Activated CD4-positive, alpha-beta T cell treated with anti-CD3 and anti-CD28 coated beads, Interleukin-2, amount 10 ng/mL, durations not matched to agents 24 days and 14 days (primary cell): Measurements from ENCODE around the gene CDKAL1. TPM values are rescaled to one million over a fixed set of nuclear protein-coding genes. Genes with fewer than 3 reads are reported as not detected.
"Not testable (repeated sequence)": the region's sequence is repeated elsewhere in the genome, so short reads cannot be mapped to it uniquely, and the experiment has no call there.

Source experiments
- DNase-seq: peaks from one replicate; pipeline ENCODE4 v3.0.0; 2022
- H3K27ac Mint-ChIP-seq: one replicate; pipeline ENCODE4 v1.8.0; 2022; ENCODE audit warnings: mild to moderate bottlenecking, mixed read lengths
- H3K27me3 Mint-ChIP-seq: one replicate; pipeline ENCODE4 v1.8.0; 2022; ENCODE audit warnings: mixed read lengths
- H3K36me3 Mint-ChIP-seq: one replicate; pipeline ENCODE4 v1.8.0; 2022; ENCODE audit warnings: low read depth, mild to moderate bottlenecking, mixed read lengths
- H3K4me1 Mint-ChIP-seq: one replicate; pipeline ENCODE4 v1.8.0; 2021; ENCODE audit warnings: mixed read lengths
- H3K4me3 Mint-ChIP-seq: one replicate; pipeline ENCODE4 v1.8.0; 2022; ENCODE audit warnings: mild to moderate bottlenecking, moderate library complexity, mixed read lengths
- H3K9me3 Mint-ChIP-seq: one replicate; pipeline ENCODE4 v1.8.0; 2021; ENCODE audit warnings: mixed read lengths
- intact Hi-C: fragments of 100-400 bp; cut with micrococcal nuclease; formaldehyde crosslinking; loops from one replicate; pipeline ENCODE4 v1.15.1; 2023
- total RNA-seq: library from RNA; stranded (reverse); gene quantifications from 2 replicates; pipeline ENCODE4 v1.2.3, GENCODE V29; 2022

Gene CDKAL1
- total RNA-seq, 1 donor from 2014 or later: 29.1 TPM

DNA sequence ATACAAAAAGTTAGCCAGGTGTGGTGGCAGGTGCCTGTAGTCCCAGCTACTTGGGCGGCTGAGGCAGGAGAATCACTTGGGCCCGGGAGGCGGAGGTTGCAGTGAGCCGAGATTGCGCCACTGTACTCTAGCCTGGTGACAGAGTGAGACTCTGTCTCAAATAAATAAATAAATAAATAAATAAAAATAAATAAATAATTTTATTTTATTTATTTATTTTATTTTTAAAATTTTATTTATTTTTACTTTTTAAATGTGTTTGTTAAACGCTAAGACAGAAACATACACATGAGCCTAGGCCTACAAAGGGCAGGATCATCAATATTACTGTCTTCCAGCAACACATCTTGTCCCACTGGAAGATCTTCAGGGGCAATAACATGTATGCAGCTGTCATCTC, 111.3 kb downstream of the CDKAL1 start:
- H3K27ac Mint-ChIP-seq, H3K9me3 Mint-ChIP-seq, intact Hi-C loops, H3K36me3 Mint-ChIP-seq, H3K4me1 Mint-ChIP-seq, DNase-seq, H3K27me3 Mint-ChIP-seq, H3K4me3 Mint-ChIP-seq: not testable (repeated sequence)

GRCh38 chr6:20647585-20647984, 113.3 kb downstream of the CDKAL1 start:
- Mint-ChIP-seq H3K27ac (no peak overlapping the region), H3K27me3 (no peaks in the 10 kb centered on the region), H3K9me3 (peaks cover 3% of the 10 kb centered on the region), H3K36me3 (peaks cover 16% of the 10 kb centered on the region), H3K4me1 (peaks cover 16% of the 10 kb centered on the region), H3K4me3 (no peak overlapping the region)
- intact Hi-C loops: no loop called here
- no peak for DNase-seq

- H3K9me3 Mint-ChIP-seq, intact Hi-C loops, H3K27ac Mint-ChIP-seq, H3K4me3 Mint-ChIP-seq, DNase-seq, H3K27me3 Mint-ChIP-seq: not testable (repeated sequence)
- Mint-ChIP-seq H3K4me1 (peaks cover 15% of the 10 kb centered on the region), H3K36me3 (peaks cover 22% of the 10 kb centered on the region)
These were observed 115.6 kb downstream of the CDKAL1 start for GRCh38 chr6:20649696-20650470.

GRCh38 chr6:20652299-20653084, 118.2 kb downstream of the CDKAL1 start:
- H3K4me3 Mint-ChIP-seq: no peak overlapping the region
- intact Hi-C loops: no loop called here
- no peaks in the 10 kb centered on the region for H3K27me3 Mint-ChIP-seq
- peaks cover 7% of the 10 kb centered on the region for H3K9me3 Mint-ChIP-seq
- no peak for DNase-seq
- no peak overlapping the region for H3K27ac Mint-ChIP-seq
- peaks cover 28% of the 10 kb centered on the region for H3K36me3 Mint-ChIP-seq
- peaks cover 14% of the 10 kb centered on the region for H3K4me1 Mint-ChIP-seq

DNA sequence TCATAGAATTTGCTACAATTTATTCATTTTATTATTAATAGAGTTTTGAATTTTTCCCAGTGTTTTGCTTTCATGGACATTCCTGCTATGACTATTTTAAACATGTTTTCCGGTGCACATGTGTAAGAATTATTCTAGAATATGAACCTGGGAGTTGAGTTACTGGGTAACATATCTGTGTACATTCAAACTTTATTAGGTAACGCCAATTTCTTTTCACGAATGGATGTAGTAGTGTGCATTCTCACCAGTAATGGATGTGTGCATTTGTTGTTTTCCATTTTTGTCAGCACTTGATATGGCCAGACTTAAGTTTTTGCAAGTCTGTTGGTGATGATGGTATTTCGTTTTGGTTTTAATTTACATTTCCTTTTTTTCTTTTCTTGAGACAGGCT, 118.8 kb downstream of the CDKAL1 start:
- Mint-ChIP-seq H3K4me3 (no peak overlapping the region), H3K9me3 (peaks cover 7% of the 10 kb centered on the region)
- intact Hi-C loops: no loop called here

DNA sequence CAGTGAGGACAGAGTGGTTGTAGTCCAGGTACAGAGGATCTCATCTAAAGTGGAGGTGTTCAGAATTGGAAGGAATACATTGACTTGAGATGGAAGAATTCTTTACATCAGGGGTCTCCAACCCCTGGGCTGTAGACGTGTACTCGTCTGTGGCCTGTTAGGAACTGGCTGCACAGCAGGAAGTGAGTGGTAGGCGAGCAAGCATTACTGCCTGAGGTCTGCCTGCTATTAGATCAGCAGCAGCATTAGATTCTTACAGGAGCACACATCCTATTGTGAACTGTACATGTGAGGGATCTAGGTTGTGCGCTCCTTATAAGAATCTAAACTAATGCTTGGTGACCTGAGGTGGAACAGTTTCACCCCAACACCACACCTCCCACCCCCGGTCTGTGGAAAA, 121.1 kb downstream of the CDKAL1 start:
- no peak for DNase-seq
- Mint-ChIP-seq H3K9me3 (peaks cover 3% of the 10 kb centered on the region), H3K4me3 (no peak overlapping the region), H3K4me1 (peaks cover 13% of the 10 kb centered on the region), H3K36me3 (peaks cover 28% of the 10 kb centered on the region), H3K27ac (no peak overlapping the region), H3K27me3 (no peaks in the 10 kb centered on the region)
- intact Hi-C loops: no loop called here

More for the DNA sequence above, 118.8 kb downstream of the CDKAL1 start:
- no peak for DNase-seq
- Mint-ChIP-seq H3K27ac (no peak overlapping the region), H3K36me3 (peaks cover 28% of the 10 kb centered on the region), H3K27me3 (no peaks in the 10 kb centered on the region), H3K4me1 (peaks cover 13% of the 10 kb centered on the region)

DNA sequence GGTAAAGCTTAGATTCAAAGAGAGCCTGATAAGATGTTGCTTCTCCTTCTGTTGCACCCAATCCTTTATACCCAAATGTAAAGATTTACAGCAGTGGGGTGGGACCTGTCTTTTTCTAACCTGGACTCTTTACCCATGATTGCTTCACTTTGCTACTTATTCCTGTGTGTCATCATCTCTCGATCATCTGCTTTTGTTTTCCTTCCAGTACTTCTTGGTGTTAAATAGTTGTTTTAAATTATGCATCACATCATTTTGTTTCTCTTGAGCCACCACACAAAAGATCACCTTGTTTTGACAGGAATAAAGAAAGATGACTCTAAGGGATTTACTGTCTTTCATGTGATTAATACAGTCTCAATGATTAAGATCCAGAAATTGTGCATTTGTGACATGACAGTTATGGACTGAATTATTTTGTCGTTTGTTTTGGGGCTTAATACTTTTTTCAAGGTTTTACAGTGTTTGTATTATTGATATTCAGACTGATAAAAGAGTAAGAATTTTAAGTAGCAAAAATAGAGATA, 123.1 kb downstream of the CDKAL1 start:
- peaks cover 19% of the 10 kb centered on the region for H3K36me3 Mint-ChIP-seq
- no peak overlapping the region for H3K27ac Mint-ChIP-seq
- peaks cover 3% of the 10 kb centered on the region for H3K9me3 Mint-ChIP-seq
- H3K4me1 Mint-ChIP-seq: peaks cover 3% of the 10 kb centered on the region
- intact Hi-C loops: no loop called here
- H3K4me3 Mint-ChIP-seq: no peak overlapping the region
- no peaks in the 10 kb centered on the region for H3K27me3 Mint-ChIP-seq
- no peak for DNase-seq

DNA sequence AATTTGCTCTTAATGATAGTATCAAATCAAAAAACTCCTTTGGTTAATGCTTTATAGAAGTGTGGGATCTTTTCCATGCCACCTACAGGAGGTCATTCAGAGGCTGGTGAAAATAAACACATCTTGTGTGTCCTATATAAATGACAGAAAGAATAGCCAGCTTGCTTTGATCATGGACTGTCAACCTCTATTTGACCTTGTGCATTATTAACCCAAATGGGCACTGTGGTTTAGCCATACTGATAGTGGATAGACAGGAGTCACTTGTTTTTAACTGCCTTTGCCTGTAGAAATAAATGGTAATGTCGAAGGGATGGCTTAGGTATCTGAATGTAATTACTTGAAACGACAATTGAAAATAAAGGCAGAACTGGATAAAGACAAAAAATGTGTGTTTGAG, 123.8 kb downstream of the CDKAL1 start:
- peaks cover 3% of the 10 kb centered on the region for H3K9me3 Mint-ChIP-seq
- DNase-seq: no peak
- H3K27ac Mint-ChIP-seq: no peak overlapping the region
- intact Hi-C loops: no loop called here
- peaks cover 17% of the 10 kb centered on the region for H3K36me3 Mint-ChIP-seq
- peaks cover 2% of the 10 kb centered on the region for H3K4me1 Mint-ChIP-seq
- H3K4me3 Mint-ChIP-seq: no peak overlapping the region
- H3K27me3 Mint-ChIP-seq: no peaks in the 10 kb centered on the region

DNA sequence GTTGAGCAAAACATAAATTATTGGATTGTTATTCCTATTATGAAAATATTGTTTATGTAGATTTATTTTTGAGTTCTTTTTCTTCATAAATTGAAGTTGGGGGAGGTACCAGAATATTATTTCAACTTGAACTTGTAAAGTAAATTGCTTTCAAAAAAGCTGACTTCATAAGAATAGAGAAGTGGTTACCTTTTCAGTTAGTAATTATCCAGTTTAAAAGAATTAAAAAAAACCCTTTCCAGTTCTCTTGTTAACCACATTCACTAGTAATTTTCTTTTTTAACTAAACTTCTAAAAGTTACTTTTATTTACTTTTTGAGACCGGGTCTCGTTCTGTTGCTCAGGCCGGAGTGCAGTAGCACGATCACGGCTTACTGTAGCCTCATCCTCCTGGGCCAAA, 124.3 kb downstream of the CDKAL1 start:
- Mint-ChIP-seq H3K4me1 (peaks cover 2% of the 10 kb centered on the region), H3K4me3 (no peak overlapping the region), H3K36me3 (peaks cover 14% of the 10 kb centered on the region), H3K9me3 (peaks cover 3% of the 10 kb centered on the region), H3K27me3 (no peaks in the 10 kb centered on the region), H3K27ac (no peak overlapping the region)
- DNase-seq: no peak
- intact Hi-C loops: no loop called here

DNA sequence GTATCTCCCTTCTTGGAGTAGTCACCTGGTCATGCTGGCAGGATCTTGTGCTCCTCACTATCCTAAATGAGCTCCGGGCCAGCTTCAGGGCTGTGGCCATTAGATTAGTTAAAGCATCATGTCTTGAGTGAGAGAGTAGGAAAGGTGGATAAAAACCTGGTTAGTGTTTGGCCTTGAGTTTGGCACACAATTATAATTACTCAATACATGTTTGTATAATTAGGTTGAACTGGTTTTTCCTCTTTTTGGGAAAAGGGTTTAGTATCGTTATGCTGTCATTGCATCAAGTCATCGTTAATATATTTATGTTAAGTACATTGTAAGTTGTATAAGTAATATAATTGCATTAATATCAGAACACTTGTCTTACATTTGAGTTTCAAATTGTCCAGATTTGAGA, 126.3 kb downstream of the CDKAL1 start:
- intact Hi-C loops: no loop called here
- Mint-ChIP-seq H3K4me1 (no peaks in the 10 kb centered on the region), H3K27ac (no peak overlapping the region), H3K9me3 (peaks cover 3% of the 10 kb centered on the region), H3K27me3 (no peaks in the 10 kb centered on the region), H3K36me3 (peaks cover 8% of the 10 kb centered on the region), H3K4me3 (no peak overlapping the region)
- no peak for DNase-seq

DNA sequence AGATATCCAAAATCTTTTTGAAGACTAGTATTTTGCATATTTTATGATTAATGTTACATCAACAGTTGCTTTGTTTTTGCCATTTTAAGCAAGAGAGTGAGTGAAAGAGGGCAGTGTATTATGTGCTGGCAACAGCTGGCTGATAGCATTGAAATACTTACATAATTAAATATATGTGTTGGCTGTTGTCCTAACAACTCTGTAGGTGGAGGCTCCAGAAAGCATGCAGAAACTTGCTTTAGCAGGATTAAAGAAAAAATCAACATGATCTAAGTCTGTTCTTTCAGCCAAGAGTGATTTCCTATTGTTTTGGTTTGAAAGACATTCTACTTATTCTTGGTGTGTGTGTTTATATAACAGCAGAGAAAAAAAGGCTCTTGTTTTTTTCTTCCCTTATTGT, 127.5 kb downstream of the CDKAL1 start:
- intact Hi-C loops: no loop called here
- Mint-ChIP-seq H3K27ac (no peak overlapping the region), H3K27me3 (no peaks in the 10 kb centered on the region), H3K4me1 (no peaks in the 10 kb centered on the region), H3K4me3 (no peak overlapping the region), H3K36me3 (peaks cover 5% of the 10 kb centered on the region), H3K9me3 (no peaks in the 10 kb centered on the region)
- no peak for DNase-seq

DNA sequence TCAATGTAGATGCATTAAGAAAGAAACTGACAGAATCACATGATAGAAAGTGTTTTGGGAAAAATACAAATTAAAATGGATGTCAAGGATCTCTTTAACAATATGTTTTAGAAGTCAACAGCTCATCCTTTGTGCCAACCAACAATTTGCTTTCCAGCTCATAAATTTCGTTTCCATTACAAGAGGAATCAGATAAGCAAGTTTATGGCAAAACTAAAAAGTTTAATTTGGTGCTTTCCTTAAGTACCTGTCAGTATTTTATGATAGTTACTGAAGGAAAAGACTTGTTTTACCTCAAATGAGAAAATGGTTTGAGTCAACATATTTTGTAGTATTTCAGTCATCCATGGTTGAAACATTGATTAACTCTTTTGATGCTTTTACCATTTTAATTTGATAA, 130.0 kb downstream of the CDKAL1 start:
- H3K27me3 Mint-ChIP-seq: no peaks in the 10 kb centered on the region
- DNase-seq: no peak
- intact Hi-C loops: no loop called here
- H3K9me3 Mint-ChIP-seq: no peaks in the 10 kb centered on the region
- H3K4me1 Mint-ChIP-seq: peaks cover under 1% of the 10 kb centered on the region
- H3K27ac Mint-ChIP-seq: no peak overlapping the region
- peaks cover 5% of the 10 kb centered on the region for H3K36me3 Mint-ChIP-seq
- H3K4me3 Mint-ChIP-seq: no peak overlapping the region

DNA sequence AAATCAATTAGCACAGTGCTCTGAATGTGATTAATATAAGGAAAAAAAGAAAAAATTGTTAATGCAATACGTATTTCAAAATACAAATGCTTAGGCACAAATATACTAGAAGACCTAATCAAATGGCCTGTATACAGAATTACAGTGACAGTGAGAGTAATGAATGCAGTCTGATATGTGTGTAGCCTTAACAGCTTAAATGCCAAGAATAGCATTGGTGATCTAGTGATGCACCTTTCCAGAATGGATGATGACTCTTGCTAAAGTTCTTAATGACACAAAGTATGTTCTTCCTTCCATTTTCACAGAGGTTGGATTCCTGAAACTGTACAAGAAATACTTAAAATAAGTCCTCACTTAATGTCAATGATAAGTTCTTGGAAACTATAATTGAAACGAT, 131.0 kb downstream of the CDKAL1 start:
- H3K9me3 Mint-ChIP-seq: no peaks in the 10 kb centered on the region
- no peak overlapping the region for H3K27ac Mint-ChIP-seq
- H3K36me3 Mint-ChIP-seq: no peaks in the 10 kb centered on the region
- H3K4me3 Mint-ChIP-seq: no peak overlapping the region
- intact Hi-C loops: no loop called here
- peaks cover 4% of the 10 kb centered on the region for H3K4me1 Mint-ChIP-seq
- DNase-seq: no peak
- no peaks in the 10 kb centered on the region for H3K27me3 Mint-ChIP-seq

DNA sequence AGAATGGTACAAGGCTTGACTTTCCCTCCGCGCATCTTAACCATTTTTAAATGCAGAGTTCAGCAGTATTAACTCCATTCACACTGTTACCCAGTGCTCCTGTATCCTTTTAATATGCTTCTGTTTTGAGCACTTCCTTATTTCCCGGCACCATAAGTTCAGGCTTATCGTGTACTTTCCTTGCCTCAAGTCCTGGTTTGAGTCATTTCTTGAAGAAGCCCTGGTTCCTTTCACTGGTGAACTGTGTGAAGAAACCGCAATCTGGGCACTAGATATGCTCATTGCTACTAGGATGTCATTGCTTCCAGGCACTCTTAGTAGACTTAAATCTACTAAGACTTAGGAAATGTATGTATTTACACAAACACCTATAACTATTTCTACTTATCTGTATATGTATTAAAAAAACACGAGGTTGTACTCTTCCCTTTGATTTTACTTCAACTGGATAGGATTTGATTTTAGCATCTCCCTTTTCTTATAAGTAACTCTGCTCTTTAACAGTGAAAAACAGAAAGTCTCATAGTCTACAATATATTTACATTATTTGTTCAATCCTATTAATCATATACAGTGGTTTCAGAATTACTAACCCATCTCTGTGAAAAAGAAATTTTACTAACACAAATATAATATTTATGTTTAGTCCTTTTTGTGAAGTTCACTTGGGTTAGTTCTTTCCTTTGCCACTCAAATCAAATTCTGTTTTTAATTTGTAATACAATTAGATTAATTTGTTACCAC, 135.5 kb downstream of the CDKAL1 start:
- Mint-ChIP-seq H3K4me1 (peaks cover 7% of the 10 kb centered on the region), H3K36me3 (peaks cover 5% of the 10 kb centered on the region), H3K27me3 (no peaks in the 10 kb centered on the region), H3K27ac (no peak overlapping the region), H3K4me3 (no peak overlapping the region), H3K9me3 (no peaks in the 10 kb centered on the region)
- intact Hi-C loops: no loop called here
- no peak for DNase-seq
